HG03095 (cell line): ENCODE measurements around the gene KCNIP4.

Experiments
- ATAC-seq: cut with Tn5 transposase; IDR thresholded peaks from one replicate; pipeline ENCODE4 v1.9.1; 2021; ENCODE audit warnings: moderate library complexity; ENCODE audit not compliant: unreplicated experiment

Gene KCNIP4

GRCh38 chr4:21476757-21477156, 471.8 kb downstream of the KCNIP4 start:
- no peak for ATAC-seq

GRCh38 chr4:21474195-21474594, 474.4 kb downstream of the KCNIP4 start:
- ATAC-seq: no peak

GRCh38 chr4:21470535-21470934, 478.0 kb downstream of the KCNIP4 start:
- no peak for ATAC-seq

- ATAC-seq: no peak
These were observed 478.9 kb downstream of the KCNIP4 start for GRCh38 chr4:21469438-21470300.

- no peak for ATAC-seq
These were observed 481.0 kb downstream of the KCNIP4 start for GRCh38 chr4:21467551-21467950.

- ATAC-seq: no peak
These were observed 491.3 kb downstream of the KCNIP4 start for GRCh38 chr4:21457086-21457840.

GRCh38 chr4:21454831-21455230, 493.7 kb downstream of the KCNIP4 start:
- no peak for ATAC-seq

- ATAC-seq: no peak
These were observed 494.4 kb downstream of the KCNIP4 start for GRCh38 chr4:21454201-21454600.

- no peak for ATAC-seq
These were observed 495.6 kb downstream of the KCNIP4 start for GRCh38 chr4:21452931-21453330.

GRCh38 chr4:21451032-21451431, 497.5 kb downstream of the KCNIP4 start:
- no peak for ATAC-seq

- ATAC-seq: no peak
These were observed 498.2 kb downstream of the KCNIP4 start for GRCh38 chr4:21450331-21450730.

GRCh38 chr4:21447301-21448054, 501.1 kb downstream of the KCNIP4 start:
- ATAC-seq: no peak

- no peak for ATAC-seq
These were observed 528.4 kb downstream of the KCNIP4 start for GRCh38 chr4:21420166-21420565.

GRCh38 chr4:21415728-21416127, 532.8 kb downstream of the KCNIP4 start:
- no peak for ATAC-seq

- no peak for ATAC-seq
These were observed 534.7 kb downstream of the KCNIP4 start for GRCh38 chr4:21413807-21414370.

- no peak for ATAC-seq
These were observed 537.5 kb downstream of the KCNIP4 start for GRCh38 chr4:21411086-21411485.

GRCh38 chr4:21410372-21410771, 538.2 kb downstream of the KCNIP4 start:
- no peak for ATAC-seq

GRCh38 chr4:21387683-21388082, 560.9 kb downstream of the KCNIP4 start:
- no peak for ATAC-seq

- no peak for ATAC-seq
These were observed 562.3 kb downstream of the KCNIP4 start for GRCh38 chr4:21386166-21386780.

GRCh38 chr4:21385706-21386105, 562.9 kb downstream of the KCNIP4 start:
- no peak for ATAC-seq

- no peak for ATAC-seq
These were observed 564.0 kb downstream of the KCNIP4 start for GRCh38 chr4:21384609-21385008.
